HEK293 (cell line): ENCODE data around the gene HSCB.

Experiments
- ZFP3 ChIP-seq: fragments of 450-650 bp; formaldehyde crosslinking; IDR thresholded peaks from 2 replicates; pipeline ENCODE4 v1.5.1; 2016; ENCODE audit warnings: low read depth, missing biosample characterization, missing genetic modification characterization
- ZNF121 ChIP-seq: fragments of 450-650 bp; formaldehyde crosslinking; IDR thresholded peaks from 2 replicates; pipeline ENCODE4 v1.5.1; 2016; ENCODE audit warnings: missing biosample characterization, missing genetic modification characterization
- TF ChIP-seq, protein P1 (sequence below): fragments of 450-650 bp; formaldehyde crosslinking; IDR thresholded peaks from 2 replicates; pipeline ENCODE4 v1.5.1; 2016; ENCODE audit warnings: missing biosample characterization, missing genetic modification characterization
- TF ChIP-seq, protein P2 (sequence below): fragments of 450-650 bp; formaldehyde crosslinking; IDR thresholded peaks from 2 replicates; pipeline ENCODE4 v1.5.1; 2016; ENCODE audit warnings: missing biosample characterization, missing genetic modification characterization

DNA sequence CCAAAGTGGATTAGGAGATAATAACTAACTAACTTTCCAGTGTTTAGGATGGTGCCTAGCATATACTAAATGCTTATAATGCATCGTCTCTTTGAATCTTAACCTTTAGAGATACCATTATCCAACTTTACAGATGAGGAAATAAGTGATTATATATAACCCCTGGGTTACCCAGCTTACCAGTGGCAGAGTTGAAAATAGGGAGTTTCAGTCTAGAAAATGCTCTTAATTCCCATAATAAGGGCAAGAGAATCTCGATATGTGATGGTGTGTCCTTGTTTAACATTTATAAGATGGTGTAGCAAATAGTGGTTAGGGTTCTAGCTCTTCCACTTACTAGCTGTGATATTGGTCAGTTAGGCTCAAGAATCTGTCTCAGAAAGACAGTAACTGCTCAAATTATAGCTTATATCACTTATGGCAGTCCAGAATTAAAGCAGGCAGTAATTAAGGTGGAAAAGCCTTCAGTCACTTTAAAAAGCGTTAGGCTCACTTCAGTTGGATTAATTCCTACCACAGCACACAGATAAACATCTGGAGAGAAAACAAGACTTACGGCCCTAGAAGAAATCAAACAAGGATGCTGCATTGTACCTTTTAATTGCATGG lies 52.2 kb downstream of the HSCB start:
- TF ChIP-seq ZFP3 = no peak
- no peak for TF ChIP-seq ZNF121 (tag by site-specific recombination)
- TF ChIP-seq, protein P1, sequence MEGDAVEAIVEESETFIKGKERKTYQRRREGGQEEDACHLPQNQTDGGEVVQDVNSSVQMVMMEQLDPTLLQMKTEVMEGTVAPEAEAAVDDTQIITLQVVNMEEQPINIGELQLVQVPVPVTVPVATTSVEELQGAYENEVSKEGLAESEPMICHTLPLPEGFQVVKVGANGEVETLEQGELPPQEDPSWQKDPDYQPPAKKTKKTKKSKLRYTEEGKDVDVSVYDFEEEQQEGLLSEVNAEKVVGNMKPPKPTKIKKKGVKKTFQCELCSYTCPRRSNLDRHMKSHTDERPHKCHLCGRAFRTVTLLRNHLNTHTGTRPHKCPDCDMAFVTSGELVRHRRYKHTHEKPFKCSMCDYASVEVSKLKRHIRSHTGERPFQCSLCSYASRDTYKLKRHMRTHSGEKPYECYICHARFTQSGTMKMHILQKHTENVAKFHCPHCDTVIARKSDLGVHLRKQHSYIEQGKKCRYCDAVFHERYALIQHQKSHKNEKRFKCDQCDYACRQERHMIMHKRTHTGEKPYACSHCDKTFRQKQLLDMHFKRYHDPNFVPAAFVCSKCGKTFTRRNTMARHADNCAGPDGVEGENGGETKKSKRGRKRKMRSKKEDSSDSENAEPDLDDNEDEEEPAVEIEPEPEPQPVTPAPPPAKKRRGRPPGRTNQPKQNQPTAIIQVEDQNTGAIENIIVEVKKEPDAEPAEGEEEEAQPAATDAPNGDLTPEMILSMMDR (tag by site-specific recombination) = no peak
- TF ChIP-seq, protein P2, sequence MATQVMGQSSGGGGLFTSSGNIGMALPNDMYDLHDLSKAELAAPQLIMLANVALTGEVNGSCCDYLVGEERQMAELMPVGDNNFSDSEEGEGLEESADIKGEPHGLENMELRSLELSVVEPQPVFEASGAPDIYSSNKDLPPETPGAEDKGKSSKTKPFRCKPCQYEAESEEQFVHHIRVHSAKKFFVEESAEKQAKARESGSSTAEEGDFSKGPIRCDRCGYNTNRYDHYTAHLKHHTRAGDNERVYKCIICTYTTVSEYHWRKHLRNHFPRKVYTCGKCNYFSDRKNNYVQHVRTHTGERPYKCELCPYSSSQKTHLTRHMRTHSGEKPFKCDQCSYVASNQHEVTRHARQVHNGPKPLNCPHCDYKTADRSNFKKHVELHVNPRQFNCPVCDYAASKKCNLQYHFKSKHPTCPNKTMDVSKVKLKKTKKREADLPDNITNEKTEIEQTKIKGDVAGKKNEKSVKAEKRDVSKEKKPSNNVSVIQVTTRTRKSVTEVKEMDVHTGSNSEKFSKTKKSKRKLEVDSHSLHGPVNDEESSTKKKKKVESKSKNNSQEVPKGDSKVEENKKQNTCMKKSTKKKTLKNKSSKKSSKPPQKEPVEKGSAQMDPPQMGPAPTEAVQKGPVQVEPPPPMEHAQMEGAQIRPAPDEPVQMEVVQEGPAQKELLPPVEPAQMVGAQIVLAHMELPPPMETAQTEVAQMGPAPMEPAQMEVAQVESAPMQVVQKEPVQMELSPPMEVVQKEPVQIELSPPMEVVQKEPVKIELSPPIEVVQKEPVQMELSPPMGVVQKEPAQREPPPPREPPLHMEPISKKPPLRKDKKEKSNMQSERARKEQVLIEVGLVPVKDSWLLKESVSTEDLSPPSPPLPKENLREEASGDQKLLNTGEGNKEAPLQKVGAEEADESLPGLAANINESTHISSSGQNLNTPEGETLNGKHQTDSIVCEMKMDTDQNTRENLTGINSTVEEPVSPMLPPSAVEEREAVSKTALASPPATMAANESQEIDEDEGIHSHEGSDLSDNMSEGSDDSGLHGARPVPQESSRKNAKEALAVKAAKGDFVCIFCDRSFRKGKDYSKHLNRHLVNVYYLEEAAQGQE = no peak
